GM13976 (cell line): Measurements from ENCODE around the gene ZDHHC7.
"Not testable (repeated sequence)": the region's sequence is repeated elsewhere in the genome, so short reads cannot be mapped to it uniquely, and the experiment has no call there.

Source experiments
- DNase-seq: peaks from one replicate; pipeline ENCODE4 v3.0.0; 2012; ENCODE audit warnings: low spot score
- in situ Hi-C: fragments of 300-500 bp; cut with MboI; formaldehyde crosslinking; loops from one replicate; pipeline ENCODE4 v1.12.0; 2022; ENCODE audit warnings: low sequenced_read_pairs, mixed read lengths, inconsistent platforms; ENCODE audit not compliant: unreplicated experiment
- TF ChIP-seq, protein P1 (sequence below): IDR thresholded peaks from 2 replicates; pipeline ENCODE4 v1.5.1; 2012; ENCODE audit warnings: borderline replicate concordance, mild to moderate bottlenecking; ENCODE audit not compliant: insufficient read depth; ENCODE audit errors: extremely low read depth, missing control alignments, control extremely low read depth

ZDHHC7 gene

GRCh38 chr16:85054948-85055492 is 43.7 kb upstream of the ZDHHC7 start:
- TF ChIP-seq, protein P1, sequence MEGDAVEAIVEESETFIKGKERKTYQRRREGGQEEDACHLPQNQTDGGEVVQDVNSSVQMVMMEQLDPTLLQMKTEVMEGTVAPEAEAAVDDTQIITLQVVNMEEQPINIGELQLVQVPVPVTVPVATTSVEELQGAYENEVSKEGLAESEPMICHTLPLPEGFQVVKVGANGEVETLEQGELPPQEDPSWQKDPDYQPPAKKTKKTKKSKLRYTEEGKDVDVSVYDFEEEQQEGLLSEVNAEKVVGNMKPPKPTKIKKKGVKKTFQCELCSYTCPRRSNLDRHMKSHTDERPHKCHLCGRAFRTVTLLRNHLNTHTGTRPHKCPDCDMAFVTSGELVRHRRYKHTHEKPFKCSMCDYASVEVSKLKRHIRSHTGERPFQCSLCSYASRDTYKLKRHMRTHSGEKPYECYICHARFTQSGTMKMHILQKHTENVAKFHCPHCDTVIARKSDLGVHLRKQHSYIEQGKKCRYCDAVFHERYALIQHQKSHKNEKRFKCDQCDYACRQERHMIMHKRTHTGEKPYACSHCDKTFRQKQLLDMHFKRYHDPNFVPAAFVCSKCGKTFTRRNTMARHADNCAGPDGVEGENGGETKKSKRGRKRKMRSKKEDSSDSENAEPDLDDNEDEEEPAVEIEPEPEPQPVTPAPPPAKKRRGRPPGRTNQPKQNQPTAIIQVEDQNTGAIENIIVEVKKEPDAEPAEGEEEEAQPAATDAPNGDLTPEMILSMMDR: no peak
- in situ Hi-C loops: no loop called here
- DNase-seq: no peak

GRCh38 chr16:85054321-85054720 is 43.0 kb upstream of the ZDHHC7 start:
- in situ Hi-C loops, DNase-seq: not testable (repeated sequence)

DNA sequence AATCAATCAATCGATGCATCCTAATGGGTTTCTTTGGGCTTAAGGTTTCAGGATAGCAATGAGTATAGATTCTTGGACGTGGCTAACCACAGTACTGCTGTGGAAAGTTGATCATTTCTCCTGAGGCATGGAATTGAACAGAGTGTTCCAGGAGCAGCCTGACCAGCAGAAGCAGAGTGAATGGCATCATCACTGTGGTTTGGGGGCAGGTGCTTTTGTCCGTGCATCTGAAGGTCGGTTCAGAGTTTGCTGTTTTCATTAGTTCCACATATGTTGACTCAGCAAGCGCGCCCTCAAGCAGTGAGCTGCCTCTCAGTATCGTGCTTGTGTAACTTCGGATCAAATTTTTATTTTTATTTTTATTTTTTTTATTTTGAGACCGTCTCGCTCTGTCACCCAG is 41.2 kb upstream of the ZDHHC7 start:
- in situ Hi-C loops: no loop called here
- TF ChIP-seq, protein P1: no peak
- DNase-seq: no peak

GRCh38 chr16:85051683-85052082 is 40.3 kb upstream of the ZDHHC7 start:
- TF ChIP-seq, protein P1: no peak
- DNase-seq: no peak
- in situ Hi-C loops: no loop called here

GRCh38 chr16:85051067-85051581 is 39.8 kb upstream of the ZDHHC7 start:
- TF ChIP-seq, protein P1: no peak
- no peak for DNase-seq
- in situ Hi-C loops: no loop called here

DNA sequence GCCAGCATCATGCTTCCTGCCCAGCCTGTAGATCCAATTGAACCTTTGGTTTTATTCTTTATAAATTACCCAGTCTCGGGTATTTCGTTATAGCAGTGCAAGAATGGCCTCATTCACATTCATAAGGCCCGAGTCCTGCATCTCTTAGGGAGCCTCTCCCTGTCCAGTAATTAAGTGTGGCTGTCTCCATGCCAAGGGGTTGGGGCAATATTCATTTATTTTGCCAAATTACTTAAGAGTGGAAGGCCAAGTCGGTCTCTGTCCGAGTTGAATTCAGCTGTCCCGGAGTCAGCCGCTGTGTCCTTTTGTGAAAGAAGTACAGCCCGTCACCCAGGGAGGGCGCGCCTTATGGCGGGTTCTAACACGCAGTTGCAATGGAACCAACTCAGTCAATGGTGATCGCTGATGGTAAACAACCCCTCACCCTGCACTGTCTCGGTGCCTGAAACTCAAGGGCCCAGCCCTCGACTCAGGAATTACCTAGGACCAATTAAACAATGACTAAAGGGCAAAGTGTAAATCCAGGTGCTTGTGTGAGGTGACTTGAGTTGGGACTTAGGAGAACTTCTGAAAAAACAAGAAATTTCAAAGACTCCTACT is 38.5 kb upstream of the ZDHHC7 start:
- in situ Hi-C loops: no loop called here

More for the DNA sequence above, 38.5 kb upstream of the ZDHHC7 start:
- DNase-seq: no peak
- TF ChIP-seq, protein P1: no peak
